HG03575 (cell line): ENCODE results near the gene WDHD1.
"Not testable (repeated sequence)": the region's sequence is repeated elsewhere in the genome, so short reads cannot be mapped to it uniquely, and the experiment has no call there.

Source experiments
- ATAC-seq: cut with Tn5 transposase; IDR thresholded peaks from one replicate; pipeline ENCODE4 v1.9.1; 2021; ENCODE audit not compliant: unreplicated experiment, insufficient number of reproducible peaks, low FRiP score; ENCODE audit errors: extremely low read depth

The WDHD1 gene

GRCh38 chr14:54920052-54920451, 106.8 kb downstream of the WDHD1 start:
- ATAC-seq, result no peak

GRCh38 chr14:54919330-54919729, 107.6 kb downstream of the WDHD1 start:
- no peak for ATAC-seq

DNA sequence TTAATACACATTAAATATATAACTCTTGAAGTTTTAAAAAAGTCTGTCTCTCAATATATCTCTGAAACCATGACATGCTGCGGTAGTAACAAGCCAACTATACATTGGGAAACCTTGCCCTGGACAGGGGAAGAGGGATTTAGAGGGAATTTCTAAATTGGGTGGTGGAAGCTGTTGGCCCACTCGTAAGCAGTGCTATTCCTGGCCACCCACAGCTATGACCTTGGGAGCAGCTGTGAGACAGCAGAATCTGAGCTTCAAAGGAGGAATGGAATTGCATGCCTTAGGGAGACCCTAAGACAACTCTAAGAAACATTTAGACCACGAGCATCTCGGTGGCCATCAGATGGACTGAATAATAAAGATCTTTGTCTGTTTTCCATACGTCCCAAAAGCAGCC, 108.5 kb downstream of the WDHD1 start:
- ATAC-seq, result no peak

GRCh38 chr14:54916101-54916500, 110.8 kb downstream of the WDHD1 start:
- ATAC-seq, result no peak

GRCh38 chr14:54909817-54910558, 116.9 kb downstream of the WDHD1 start:
- no peak for ATAC-seq

- ATAC-seq, result not testable (repeated sequence)
These were observed 117.9 kb downstream of the WDHD1 start for GRCh38 chr14:54908973-54909372.

GRCh38 chr14:54908190-54908589, 118.7 kb downstream of the WDHD1 start:
- ATAC-seq, result no peak

DNA sequence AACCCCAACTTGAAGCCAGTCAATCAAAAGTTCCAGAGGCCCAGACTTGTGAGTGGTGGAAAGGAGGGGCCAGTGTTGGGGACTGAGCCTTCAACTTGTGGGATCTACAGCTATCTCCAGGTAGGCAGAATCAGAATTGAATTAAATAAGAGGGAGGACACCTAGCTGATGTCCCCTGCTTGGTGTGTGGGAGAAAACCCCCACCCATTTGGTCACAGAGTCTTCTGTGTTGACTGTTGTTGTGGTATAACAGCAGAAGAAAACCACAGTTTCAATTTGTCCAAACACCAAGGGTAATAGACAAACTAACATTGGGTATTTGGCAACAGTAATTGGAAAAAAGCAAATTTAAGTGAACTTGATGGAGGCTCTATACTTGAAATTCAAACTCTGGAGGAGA, 120.8 kb downstream of the WDHD1 start:
- no peak for ATAC-seq

DNA sequence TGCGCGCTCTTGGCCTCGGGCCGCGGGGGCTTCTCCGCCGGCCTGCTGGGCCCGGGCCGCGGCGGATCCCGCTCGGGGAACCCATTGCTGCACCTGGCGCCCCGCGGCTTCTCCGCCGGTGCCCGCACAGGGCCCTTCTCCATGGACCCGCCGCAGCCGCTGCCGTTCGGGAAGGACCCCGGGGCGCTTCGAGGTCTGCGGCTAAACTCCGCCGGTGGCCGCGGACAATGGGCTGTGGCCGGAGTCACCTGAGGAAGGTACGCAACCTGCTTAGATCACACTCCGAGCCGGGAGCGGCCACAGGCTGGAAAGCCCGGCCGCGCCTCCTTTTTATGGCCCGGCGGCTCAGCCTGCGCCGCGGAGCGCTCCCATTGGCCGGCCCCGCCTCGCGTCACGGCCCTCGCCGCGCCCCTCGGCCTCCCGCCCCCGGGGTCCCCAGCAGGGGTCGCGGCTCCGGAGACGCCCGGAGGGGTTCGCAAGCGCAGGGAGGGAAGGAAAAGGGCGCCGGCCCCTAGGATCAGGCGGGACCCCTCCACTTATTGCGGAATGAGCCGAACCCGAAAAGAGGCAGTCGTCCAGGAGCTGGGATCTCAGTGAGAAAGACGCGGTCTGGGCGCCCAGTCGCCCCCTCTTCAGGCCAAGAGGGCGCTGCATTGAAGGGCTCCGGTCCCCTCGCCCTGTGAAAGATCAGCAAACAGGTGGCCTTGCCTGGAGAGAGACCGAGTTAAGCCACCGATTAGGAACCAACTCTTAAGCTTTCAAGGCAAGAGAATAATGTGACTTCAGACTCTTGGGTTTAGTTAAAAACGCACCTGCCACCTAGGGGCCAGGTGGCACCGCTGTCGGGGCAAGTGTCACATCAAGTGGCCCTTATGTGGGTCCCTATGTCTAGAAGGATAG, 124.1 kb downstream of the WDHD1 start, which contains the start of gene GCH1:
Gene GCH1, minus strand, starts transcription at position 306 of the 900 bp plus-strand sequence. Its CDS starts 163 bp downstream, at position 143.
- no peak for ATAC-seq

GRCh38 chr14:54902143-54902520, 124.8 kb downstream of the WDHD1 start:
- no peak for ATAC-seq

DNA sequence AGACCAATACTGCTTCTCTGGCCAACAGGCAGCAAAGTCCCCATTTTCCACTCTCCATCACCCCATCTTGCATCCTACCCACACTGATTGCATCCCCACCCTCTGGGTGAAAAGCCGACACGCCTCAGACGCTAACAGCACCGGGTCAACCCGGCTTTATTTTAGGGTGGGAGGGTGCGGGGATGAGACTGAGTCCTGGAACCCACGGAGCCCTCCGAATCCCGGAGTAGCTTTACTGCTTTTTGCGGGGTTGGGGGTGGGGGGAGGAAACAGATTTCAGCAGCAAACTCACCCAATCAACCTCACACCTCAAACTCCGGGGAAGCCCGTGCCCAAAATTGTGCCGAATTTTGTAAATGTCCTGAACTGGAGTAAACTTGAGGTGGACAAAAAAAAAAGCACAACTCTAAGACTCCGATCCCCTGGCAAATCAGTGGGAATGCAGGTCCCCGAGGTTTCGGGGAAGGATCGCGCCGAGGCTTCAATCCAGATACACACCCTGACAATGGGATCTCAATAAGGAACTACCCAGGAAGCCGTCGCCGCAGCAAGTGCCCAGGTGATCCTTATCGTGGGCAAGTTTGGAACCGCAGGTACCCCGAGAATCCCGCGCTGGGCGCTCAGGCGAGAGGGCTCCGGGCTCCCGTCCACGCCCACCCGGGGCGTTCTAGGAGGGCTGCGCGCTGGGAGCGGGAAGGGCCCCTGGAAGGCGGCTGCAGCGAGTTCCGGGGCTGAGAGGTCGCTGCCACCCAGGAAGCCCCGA, 125.3 kb downstream of the WDHD1 start:
- ATAC-seq, result no peak

- ATAC-seq, result no peak
These were observed 127.3 kb downstream of the WDHD1 start for GRCh38 chr14:54899573-54899972.

- ATAC-seq, result not testable (repeated sequence)
These were observed 128.9 kb downstream of the WDHD1 start for GRCh38 chr14:54897809-54898555.

DNA sequence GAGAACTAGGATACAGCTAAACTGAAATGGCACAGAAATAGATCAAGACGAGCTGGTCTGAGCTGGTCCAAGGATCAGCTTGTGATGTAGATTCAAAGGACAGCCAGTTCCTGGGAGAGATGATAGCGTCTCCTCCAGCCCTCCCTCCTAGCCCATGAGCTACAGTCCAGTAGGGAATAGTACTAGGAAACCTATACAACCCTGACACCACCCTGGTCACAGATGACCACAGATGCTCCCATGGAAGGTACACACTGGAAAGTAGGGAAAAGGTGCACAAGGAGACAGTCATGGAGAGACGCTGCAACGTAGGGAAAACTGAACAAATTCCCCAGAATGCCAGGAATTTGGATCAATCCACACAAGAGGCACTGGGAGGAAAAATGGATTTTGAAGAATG, 131.2 kb downstream of the WDHD1 start:
- no peak for ATAC-seq

DNA sequence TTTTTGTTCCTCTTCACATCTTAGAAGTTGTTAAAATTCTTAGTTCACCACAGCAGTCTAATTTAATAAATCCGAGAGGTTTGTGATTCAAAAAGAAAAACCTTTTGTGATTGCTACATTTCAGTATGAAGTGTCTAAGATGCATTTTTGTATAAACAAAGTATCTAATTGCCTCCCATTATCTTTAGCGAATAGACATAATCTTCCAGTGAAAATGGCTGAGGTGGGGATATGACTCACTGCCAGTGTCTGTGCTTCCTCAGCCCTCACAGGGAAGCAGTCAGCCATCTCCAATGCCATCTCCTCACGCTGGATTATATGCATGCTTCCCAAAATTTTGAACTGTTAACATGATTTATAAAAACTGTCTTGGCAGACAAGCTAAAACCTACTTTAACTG, 131.9 kb downstream of the WDHD1 start:
- no peak for ATAC-seq

- no peak for ATAC-seq
These were observed 133.6 kb downstream of the WDHD1 start for GRCh38 chr14:54893151-54893760.

- ATAC-seq, result no peak
These were observed 135.2 kb downstream of the WDHD1 start for GRCh38 chr14:54891471-54892245.

GRCh38 chr14:54890788-54891187, 136.1 kb downstream of the WDHD1 start:
- ATAC-seq, result no peak
